ENCODE results near the gene GLIPR1. TPM values are rescaled to one million over a fixed set of nuclear protein-coding genes. Genes with fewer than 3 reads are reported as not detected.
"Not testable (repeated sequence)": the region's sequence is repeated elsewhere in the genome, so short reads cannot be mapped to it uniquely, and the experiment has no call there.

GLIPR1 gene
- total RNA-seq = 10.9 TPM
- long read RNA-seq, full-length matches to known transcripts = 5 of 6 reads
- long read RNA-seq, partial matches to known transcripts = 0 of 6 reads
- long read RNA-seq, other reads (novel, unspliced or antisense) = 1 of 6 reads

DNA sequence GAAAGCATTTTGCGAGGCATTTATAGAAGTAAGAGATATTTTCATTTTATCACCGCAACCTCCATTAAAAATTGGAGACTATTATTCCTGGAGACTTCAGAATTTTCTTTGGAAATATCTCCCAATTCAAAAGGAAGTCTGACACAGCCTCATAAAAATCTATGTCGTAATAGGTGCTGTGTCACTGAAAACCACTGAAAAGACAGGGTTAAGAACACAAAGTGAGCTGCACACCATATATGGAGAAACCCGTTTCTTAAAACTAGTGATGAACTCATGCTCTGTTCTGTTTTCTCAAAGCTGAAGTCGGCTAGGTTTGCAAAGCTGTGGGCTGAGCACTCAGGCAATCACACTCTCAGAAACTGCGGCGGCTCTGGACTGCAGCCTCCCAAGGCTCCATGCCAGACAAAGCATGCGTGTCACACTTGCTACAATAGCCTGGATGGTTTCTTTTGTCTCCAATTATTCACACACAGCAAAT lies at the start of gene GLIPR1:
TSS of gene GLIPR1 (plus strand) at position 287 of the 481 bp plus-strand sequence. CDS start at position 413, 126 bp downstream.
- ATAC-seq (ENCODE audit: poor library complexity) (peak; percentile 91), DNase-seq (peak; percentile 81)
- intact Hi-C loops (cut with DNase I) = loop anchor here (10.0 kb wide), 1 partner anchor 146 kb away; the partner anchor contains the start of genes CAPS2 and GLIPR1L1

DNA sequence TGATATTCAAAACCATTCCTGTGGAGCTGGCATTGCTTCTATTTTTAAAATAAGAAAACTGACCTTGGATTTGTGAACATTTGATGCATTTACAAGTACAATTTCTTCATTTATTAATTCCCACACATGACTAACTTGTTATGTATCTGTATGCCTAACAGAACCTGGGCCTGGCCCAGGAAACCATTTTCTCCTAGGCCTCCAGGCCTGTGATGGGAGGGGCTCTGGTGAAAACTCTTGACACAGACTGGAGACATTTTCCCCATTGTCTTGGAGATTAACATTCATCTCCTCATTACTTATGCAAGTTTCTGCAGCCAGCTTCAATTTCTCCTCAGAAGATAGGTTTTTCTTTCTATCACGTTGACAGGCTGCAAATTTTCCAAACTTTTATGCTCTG lies 47.6 kb upstream of the GLIPR1 start:
- intact Hi-C loops (cut with DNase I) = no loop called here
- ATAC-seq (ENCODE audit: poor library complexity) (no peak), DNase-seq (no peak)

GRCh38 chr12:75437564-75437963 lies 43.0 kb upstream of the GLIPR1 start:
- intact Hi-C loops (cut with DNase I) = no loop called here
- peak; percentile 48 for ATAC-seq (ENCODE audit: poor library complexity)
- DNase-seq = no peak

- intact Hi-C loops (cut with DNase I) = no loop called here
- DNase-seq = peak; percentile 40
- no peak for ATAC-seq (ENCODE audit: poor library complexity)
Observed at GRCh38 chr12:75438059-75438754, 42.3 kb upstream of the GLIPR1 start.

DNA sequence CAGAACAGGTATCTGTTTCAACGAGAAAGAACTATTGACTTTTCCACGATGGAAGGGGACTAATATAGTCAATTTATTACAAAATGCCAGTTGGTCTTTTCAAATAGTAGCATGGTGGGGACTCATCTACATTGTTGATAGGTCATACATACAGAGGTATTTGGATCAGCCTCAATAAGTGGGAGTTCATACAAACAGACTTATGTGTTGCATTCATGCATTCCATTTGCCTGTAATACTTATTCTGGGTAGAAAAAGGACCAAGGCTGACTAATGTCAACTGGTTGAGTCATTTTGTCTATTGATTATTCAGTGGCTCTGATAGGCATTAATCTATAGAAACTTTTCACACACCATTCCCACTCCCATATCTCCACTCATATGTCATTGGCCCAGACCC lies 41.5 kb upstream of the GLIPR1 start:
- ATAC-seq (ENCODE audit: poor library complexity) (no peak), DNase-seq (no peak)
- intact Hi-C loops (cut with DNase I) = no loop called here

- intact Hi-C loops (cut with DNase I) = no loop called here
- ATAC-seq (ENCODE audit: poor library complexity) (no peak), DNase-seq (no peak)
Observed at GRCh38 chr12:75439930-75440329, 40.6 kb upstream of the GLIPR1 start.

DNA sequence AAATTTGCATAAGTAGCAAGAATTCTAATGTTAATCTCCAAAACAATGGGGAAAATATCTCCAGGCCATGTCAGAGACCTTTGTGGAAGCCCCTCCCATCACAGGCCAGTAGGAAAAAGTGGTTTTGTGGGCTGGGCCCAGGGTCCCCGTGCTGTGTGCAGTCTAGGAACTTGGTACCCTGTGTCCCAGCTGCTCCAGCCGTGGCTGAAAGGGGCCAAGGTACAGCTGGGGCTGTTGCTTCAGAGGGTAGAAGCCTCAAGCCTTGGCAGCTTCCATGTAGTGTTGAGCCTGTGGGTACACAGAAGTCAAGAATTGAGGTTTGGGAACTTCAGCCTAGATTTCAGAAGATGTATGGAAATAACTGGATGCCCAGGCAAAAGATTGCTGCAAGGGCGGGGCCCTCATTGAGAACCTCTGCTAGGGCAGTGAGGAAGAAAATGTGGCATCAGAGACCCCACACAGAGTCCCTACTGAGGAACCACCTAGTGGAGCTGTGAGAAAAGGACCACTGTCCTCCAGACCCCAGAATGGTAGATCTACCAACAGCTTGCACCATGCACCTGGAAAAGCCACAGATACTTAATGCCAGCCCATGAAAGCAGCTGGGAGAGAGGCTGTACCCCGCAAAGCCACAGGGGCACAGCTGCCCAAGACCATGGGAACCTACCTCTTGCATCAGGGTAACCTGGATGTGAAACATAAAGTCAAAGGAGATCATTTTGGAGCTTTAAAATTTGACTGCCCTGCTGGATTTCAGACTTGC lies 38.7 kb upstream of the GLIPR1 start:
- DNase-seq; intact Hi-C loops (cut with DNase I); ATAC-seq (ENCODE audit: poor library complexity): not testable (repeated sequence)

GRCh38 chr12:75442454-75442853 lies 38.1 kb upstream of the GLIPR1 start:
- DNase-seq; ATAC-seq (ENCODE audit: poor library complexity); intact Hi-C loops (cut with DNase I): not testable (repeated sequence)

- intact Hi-C loops (cut with DNase I) = no loop called here
- DNase-seq (no peak), ATAC-seq (ENCODE audit: poor library complexity) (no peak)
Observed at GRCh38 chr12:75443709-75444108, 36.8 kb upstream of the GLIPR1 start.

GRCh38 chr12:75444429-75445136 lies 36.0 kb upstream of the GLIPR1 start:
- DNase-seq (no peak), ATAC-seq (ENCODE audit: poor library complexity) (peak; percentile 55)
- intact Hi-C loops (cut with DNase I) = no loop called here

DNA sequence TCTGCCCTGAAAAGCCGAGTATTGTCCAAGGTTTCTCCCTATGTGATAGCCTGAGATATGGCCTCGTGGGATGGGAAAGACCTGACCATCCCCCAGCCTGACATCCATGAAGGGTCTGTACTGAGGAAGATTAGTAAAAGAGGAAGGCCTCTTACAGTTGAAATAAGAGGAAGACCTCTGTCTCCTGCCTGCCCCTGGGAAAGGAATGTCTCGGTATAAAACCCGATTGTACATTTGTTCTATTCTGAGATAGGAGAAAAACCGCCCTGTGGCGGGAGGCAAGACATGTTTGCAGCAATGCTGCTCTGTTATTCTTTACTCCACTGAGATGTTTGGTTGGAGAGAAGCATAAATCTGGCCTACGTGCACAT lies 35.4 kb upstream of the GLIPR1 start:
- ATAC-seq (ENCODE audit: poor library complexity); DNase-seq; intact Hi-C loops (cut with DNase I): not testable (repeated sequence)

GRCh38 chr12:75446857-75447256 lies 33.7 kb upstream of the GLIPR1 start:
- intact Hi-C loops (cut with DNase I) = no loop called here
- no peak for DNase-seq

DNA sequence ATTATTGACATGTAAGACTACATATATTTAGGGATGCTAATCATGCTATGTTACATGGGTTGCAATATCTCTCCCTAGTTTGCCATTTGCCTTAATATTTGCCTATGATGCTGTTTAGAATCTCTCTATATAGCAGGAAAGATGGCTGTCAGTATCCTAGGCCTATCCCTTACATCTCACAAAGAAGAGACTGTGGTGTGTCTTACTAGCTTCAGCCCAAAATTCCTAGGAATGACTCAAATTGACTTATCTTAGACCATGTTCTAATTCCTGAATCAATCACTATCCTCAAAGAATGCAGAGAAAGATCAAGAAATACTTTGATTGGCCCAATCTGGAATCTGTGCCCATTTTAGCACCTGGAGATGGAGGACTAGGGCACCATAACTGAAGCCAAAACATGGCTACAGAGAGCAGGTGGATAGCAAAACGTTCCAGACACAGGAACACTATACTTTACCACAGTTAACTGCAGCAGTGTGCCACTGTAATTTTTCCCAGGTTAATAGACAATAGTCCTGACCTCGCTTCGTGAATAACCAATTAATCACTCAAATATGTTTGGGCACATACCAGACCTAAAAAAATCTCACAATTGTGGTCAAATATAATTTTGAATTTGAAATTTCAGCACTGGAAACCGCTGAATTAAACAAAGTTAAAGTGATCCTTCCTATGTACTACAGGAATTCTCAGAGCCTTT lies 32.7 kb upstream of the GLIPR1 start:
- DNase-seq (no peak), ATAC-seq (ENCODE audit: poor library complexity) (no peak)
- intact Hi-C loops (cut with DNase I) = no loop called here

More at GRCh38 chr12:75446857-75447256, 33.7 kb upstream of the GLIPR1 start:
- ATAC-seq (ENCODE audit: poor library complexity) = no peak

- DNase-seq = no peak
- intact Hi-C loops (cut with DNase I) = no loop called here
- ATAC-seq (ENCODE audit: poor library complexity) = no peak
Observed at GRCh38 chr12:75452675-75453330, 27.8 kb upstream of the GLIPR1 start.

- intact Hi-C loops (cut with DNase I) = no loop called here
- DNase-seq = peak; percentile 47
- ATAC-seq (ENCODE audit: poor library complexity) = no peak
Observed at GRCh38 chr12:75455839-75456238, 24.7 kb upstream of the GLIPR1 start.

DNA sequence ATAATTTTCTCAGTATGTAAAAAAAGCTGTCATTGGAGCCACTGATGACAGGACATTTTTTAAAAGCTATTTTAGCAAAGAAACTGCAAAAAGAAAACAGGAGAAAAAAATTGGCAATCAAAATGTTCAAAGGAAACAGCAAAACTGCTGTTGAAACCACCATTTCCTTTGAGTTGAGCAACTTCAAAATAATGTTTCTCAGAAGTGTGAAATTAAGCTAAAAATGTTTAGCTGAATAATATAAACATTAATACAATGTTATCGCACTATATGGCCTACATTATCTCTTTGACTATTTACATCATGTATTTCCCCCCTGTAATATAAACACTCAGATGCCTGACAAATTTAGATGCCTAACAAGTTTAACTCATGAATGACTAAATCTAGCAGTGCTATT lies 23.4 kb upstream of the GLIPR1 start:
- no peak for ATAC-seq (ENCODE audit: poor library complexity)
- intact Hi-C loops (cut with DNase I) = no loop called here
- DNase-seq = no peak

- DNase-seq; ATAC-seq (ENCODE audit: poor library complexity); intact Hi-C loops (cut with DNase I): not testable (repeated sequence)
Observed at GRCh38 chr12:75457866-75458265, 22.7 kb upstream of the GLIPR1 start.

GRCh38 chr12:75459755-75460154 lies 20.8 kb upstream of the GLIPR1 start:
- ATAC-seq (ENCODE audit: poor library complexity) (no peak), DNase-seq (no peak)
- intact Hi-C loops (cut with DNase I) = no loop called here
